Fibroblast of lung (primary cell): ENCODE measurements around the gene FZR1. TPM values are rescaled to one million over a fixed set of nuclear protein-coding genes. Genes with fewer than 3 reads are reported as not detected.

Experiments used
- DNase-seq, 2 donors: peaks; one replicate each; pipeline versions ENCODE4 v3.0.0 to v3.0.0-alpha.2; 2010; ENCODE audit warnings: low read depth in 2 of 2
- H2AFZ ChIP-seq: 2 replicates; pipeline ENCODE4 v1.5.1; 2012; ENCODE audit warnings: low read length, control low read depth, inconsistent platforms
- H3K27ac ChIP-seq: 2 replicates; pipeline ENCODE4 v1.5.1; 2011; ENCODE audit warnings: low read length, control low read depth; ENCODE audit not compliant: insufficient read depth
- H3K27me3 ChIP-seq: 2 replicates; pipeline ENCODE4 v1.5.1; 2011; ENCODE audit warnings: mild to moderate bottlenecking, low read length; ENCODE audit not compliant: control insufficient read depth, insufficient read depth
- H3K36me3 ChIP-seq: 2 replicates; pipeline ENCODE4 v1.5.1; 2011; ENCODE audit warnings: low read length; ENCODE audit not compliant: control insufficient read depth, insufficient read depth
- H3K4me1 ChIP-seq: 2 replicates; pipeline ENCODE4 v1.5.1; 2011; ENCODE audit warnings: low read length; ENCODE audit not compliant: control insufficient read depth, insufficient read depth; ENCODE audit errors: extremely low read depth
- H3K4me2 ChIP-seq: 2 replicates; pipeline ENCODE4 v1.5.1; 2011; ENCODE audit warnings: low read length, control low read depth; ENCODE audit not compliant: insufficient read depth; ENCODE audit errors: extremely low read depth
- H3K4me3 ChIP-seq, 4 experiments: fragments of 200-600 bp in 1 of 4; sonication (generic) in 1 of 4; replicated peaks in 1 of 4; 2 replicates each; pipeline ENCODE4 v1.5.1; 2011 to 2016; ENCODE audit warnings: low read length in 4 of 4, low read depth in 3 of 4, mild to moderate bottlenecking in 3 of 4, control low read depth in 2 of 4, inconsistent platforms in 1 of 4, mixed read lengths in 1 of 4; ENCODE audit not compliant: insufficient read depth in 1 of 4; ENCODE audit errors: control extremely low read depth in 1 of 4
- H3K79me2 ChIP-seq: 2 replicates; pipeline ENCODE4 v1.5.1; 2012; ENCODE audit warnings: mild to moderate bottlenecking, low read length, inconsistent platforms; ENCODE audit not compliant: control insufficient read depth, insufficient read depth
- H3K9ac ChIP-seq: 2 replicates; pipeline ENCODE4 v1.5.1; 2011; ENCODE audit warnings: mild to moderate bottlenecking, low read length, control low read depth; ENCODE audit not compliant: insufficient read depth
- H3K9me3 ChIP-seq: 2 replicates; pipeline ENCODE4 v1.5.1; 2012; ENCODE audit warnings: low read depth, low read length; ENCODE audit not compliant: control insufficient read depth, insufficient read depth
- H4K20me1 ChIP-seq: 2 replicates; pipeline ENCODE4 v1.5.1; 2011; ENCODE audit warnings: low read length; ENCODE audit not compliant: control insufficient read depth, insufficient read depth; ENCODE audit errors: extremely low read depth
- EZH2 ChIP-seq: IDR thresholded peaks from 2 replicates; pipeline ENCODE4 v1.5.1; 2012; ENCODE audit warnings: low read length, control low read depth, mild to moderate bottlenecking; ENCODE audit errors: missing control alignments
- polyA plus RNA-seq, 2 donors: library from polyadenylated mRNA; depleted of rRNA in 1 of 2; stranded (reverse) in 1 of 2; unstranded in 1 of 2; fragments of >200 nt; gene quantifications; 2 replicates each; pipeline ENCODE4 v1.2.1, GENCODE V29; 2011 to 2012; ENCODE audit warnings: missing spikeins in 1 of 2
- total RNA-seq: library from RNA; depleted of rRNA; stranded (reverse); fragments of >200 nt; gene quantifications from 2 replicates; pipeline ENCODE4 v1.2.1, GENCODE V29; 2014
- TF ChIP-seq, protein P1 (sequence below), 2 donors: IDR thresholded peaks in 1 of 2; conservative IDR thresholded peaks in 1 of 2; 1 replicate in 1 of 2; 2 replicates in 1 of 2; pipeline ENCODE4 v1.5.1; 2011 to 2012; ENCODE audit warnings: low read length in 2 of 2, control low read depth in 1 of 2, inconsistent platforms in 1 of 2, low read depth in 1 of 2, mild to moderate bottlenecking in 1 of 2

FZR1 gene
- total and polyA plus RNA-seq, 2 donors (not counting 1 experiment from before 2014, with no cell fraction given): 15.0 to 38.0 TPM

DNA sequence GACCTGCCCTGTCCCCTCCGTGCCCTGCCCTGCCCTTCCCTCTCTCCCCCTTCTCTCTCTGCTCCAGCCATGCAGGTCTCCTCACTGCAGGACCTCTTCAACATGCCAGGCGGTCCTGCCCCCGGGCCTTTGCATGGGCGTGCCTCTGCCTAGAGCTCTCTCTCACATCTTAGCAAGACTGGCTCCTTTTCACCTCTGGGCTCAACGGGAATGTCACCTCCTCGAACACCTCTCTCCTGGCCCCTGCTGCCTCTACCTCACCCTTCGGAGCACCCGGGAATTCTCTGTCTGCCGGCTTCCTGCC, 45.6 kb downstream of the FZR1 start:
- no peak overlapping the region for H3K27ac ChIP-seq
- DNase-seq: no peak
- TF ChIP-seq, protein P1, sequence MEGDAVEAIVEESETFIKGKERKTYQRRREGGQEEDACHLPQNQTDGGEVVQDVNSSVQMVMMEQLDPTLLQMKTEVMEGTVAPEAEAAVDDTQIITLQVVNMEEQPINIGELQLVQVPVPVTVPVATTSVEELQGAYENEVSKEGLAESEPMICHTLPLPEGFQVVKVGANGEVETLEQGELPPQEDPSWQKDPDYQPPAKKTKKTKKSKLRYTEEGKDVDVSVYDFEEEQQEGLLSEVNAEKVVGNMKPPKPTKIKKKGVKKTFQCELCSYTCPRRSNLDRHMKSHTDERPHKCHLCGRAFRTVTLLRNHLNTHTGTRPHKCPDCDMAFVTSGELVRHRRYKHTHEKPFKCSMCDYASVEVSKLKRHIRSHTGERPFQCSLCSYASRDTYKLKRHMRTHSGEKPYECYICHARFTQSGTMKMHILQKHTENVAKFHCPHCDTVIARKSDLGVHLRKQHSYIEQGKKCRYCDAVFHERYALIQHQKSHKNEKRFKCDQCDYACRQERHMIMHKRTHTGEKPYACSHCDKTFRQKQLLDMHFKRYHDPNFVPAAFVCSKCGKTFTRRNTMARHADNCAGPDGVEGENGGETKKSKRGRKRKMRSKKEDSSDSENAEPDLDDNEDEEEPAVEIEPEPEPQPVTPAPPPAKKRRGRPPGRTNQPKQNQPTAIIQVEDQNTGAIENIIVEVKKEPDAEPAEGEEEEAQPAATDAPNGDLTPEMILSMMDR (conservative IDR thresholded peaks at IDR 0.05 in 1 of 2, IDR thresholded peaks at IDR 0.05 in 1 of 2; ENCODE audit: low read depth in 1 of 2, low read length in 2 of 2): no peak
- TF ChIP-seq EZH2: no peak
- H3K4me1 ChIP-seq: peaks cover 7% of the 10 kb centered on the region
- no peaks in the 10 kb centered on the region for H3K9me3 ChIP-seq
- no peak overlapping the region for H3K9ac ChIP-seq
- H3K4me3 ChIP-seq: no peak overlapping the region
- H3K27me3 ChIP-seq: no peaks in the 10 kb centered on the region
- H3K4me2 ChIP-seq: no peak overlapping the region
- no peak overlapping the region for H2AFZ ChIP-seq
- no peaks in the 10 kb centered on the region for H4K20me1 ChIP-seq
- H3K79me2 ChIP-seq: peaks cover 15% of the 10 kb centered on the region
- H3K36me3 ChIP-seq: peaks cover 14% of the 10 kb centered on the region

DNA sequence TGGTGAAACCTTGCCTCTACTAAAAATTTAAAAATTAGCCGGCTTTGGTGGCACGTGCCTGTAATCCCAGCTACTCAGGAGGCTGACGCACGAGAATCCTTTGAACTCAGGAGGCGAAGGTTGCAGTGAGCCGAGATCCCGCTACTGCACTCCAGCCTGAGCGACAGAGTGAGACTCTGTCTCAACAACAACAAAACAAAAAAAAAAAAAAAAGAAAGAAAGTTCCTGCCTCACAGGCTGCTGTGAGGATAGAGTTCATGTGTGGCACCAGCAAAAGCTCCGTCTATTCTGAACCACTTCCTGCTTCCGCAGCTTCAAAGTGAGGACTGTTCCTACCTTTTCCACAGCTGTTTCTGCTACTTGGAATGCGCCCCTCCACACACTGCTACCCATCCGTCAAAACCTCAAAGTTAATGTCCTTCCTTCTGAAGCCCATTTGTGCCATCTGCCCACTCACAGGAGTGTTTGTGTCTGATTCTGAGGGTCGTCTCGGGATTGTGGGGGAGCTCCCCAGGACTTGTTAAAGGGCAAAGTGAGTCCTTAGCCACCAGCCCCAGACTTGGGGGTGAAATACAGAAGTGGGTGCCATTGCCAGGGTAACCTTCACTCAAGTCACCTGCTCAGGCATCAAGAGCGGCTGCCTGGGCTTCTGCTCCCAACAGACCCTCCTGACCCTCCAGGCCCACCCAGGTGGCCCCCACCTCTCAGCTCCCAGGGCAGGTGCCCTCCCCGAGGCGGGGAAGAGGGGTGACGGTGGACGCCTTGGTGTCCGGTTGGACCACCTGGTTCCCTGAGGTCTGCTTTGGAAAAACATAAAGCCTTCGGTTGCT, 48.4 kb downstream of the FZR1 start:
- Histone ChIP-seq H3K4me1 (peaks cover 7% of the 10 kb centered on the region), H3K4me3 (no peak overlapping the region), H3K79me2 (peaks cover 19% of the 10 kb centered on the region), H4K20me1 (no peaks in the 10 kb centered on the region), H3K36me3 (peaks cover 3% of the 10 kb centered on the region), H3K27ac (no peak overlapping the region), H3K9me3 (no peaks in the 10 kb centered on the region), H3K4me2 (no peak overlapping the region), H3K9ac (no peak overlapping the region), H3K27me3 (no peaks in the 10 kb centered on the region), H2AFZ (no peak overlapping the region)
- TF ChIP-seq, protein P1 (conservative IDR thresholded peaks at IDR 0.05 in 1 of 2, IDR thresholded peaks at IDR 0.05 in 1 of 2; ENCODE audit: low read depth in 1 of 2, low read length in 2 of 2): no peak
- TF ChIP-seq EZH2: no peak
- no peak for DNase-seq

DNA sequence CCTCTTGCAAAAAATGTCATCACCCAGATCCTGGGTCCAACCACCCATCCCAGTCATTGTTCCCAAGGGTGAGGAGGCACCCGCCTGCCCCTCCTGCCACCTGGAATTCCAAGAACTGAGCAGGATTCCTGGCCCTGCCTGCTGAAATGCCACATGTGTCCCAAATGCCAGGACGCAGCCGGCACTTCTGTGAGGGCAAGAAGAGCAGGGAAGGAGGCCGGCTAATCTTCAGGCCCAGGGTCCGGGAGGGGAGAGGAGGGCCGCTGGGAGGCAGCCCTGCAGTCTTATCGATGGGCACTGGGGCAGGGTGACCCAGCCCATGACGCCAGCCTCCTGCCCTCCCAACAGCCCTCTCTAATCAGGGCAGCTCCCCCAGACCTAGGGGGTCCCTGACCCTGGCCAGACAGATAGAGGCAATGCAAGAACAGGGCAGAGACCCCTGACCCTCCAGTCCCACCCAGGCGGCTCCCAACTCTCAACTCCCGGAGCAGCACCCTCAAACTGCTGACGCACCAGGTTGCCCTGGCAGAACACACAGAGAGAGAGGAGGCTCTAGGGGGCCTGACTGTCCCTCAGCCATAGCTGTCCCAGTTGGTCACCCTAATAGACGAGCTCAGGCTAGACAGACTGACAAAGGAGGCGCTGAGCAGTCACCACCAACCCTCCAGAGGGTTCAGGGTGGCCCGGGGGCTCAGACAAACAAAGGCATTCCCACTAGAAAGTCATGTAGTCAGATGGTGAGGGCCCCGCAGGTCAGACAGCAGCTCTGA, 49.7 kb downstream of the FZR1 start:
- H3K4me1 ChIP-seq: peaks cover 7% of the 10 kb centered on the region
- no peaks in the 10 kb centered on the region for H3K9me3 ChIP-seq
- DNase-seq: no peak
- no peaks in the 10 kb centered on the region for H4K20me1 ChIP-seq
- H3K27me3 ChIP-seq: no peaks in the 10 kb centered on the region
- peaks cover 3% of the 10 kb centered on the region for H3K36me3 ChIP-seq
- H3K79me2 ChIP-seq: peaks cover 19% of the 10 kb centered on the region
- peak overlapping the region; percentile 41 to 79 (median 66) for H3K4me3 ChIP-seq
- TF ChIP-seq EZH2: no peak
- TF ChIP-seq, protein P1 (conservative IDR thresholded peaks at IDR 0.05 in 1 of 2, IDR thresholded peaks at IDR 0.05 in 1 of 2; ENCODE audit: low read depth in 1 of 2, low read length in 2 of 2): no peak
- H3K27ac ChIP-seq: peak overlapping the region; percentile 8
- no peak overlapping the region for H2AFZ ChIP-seq
- H3K9ac ChIP-seq: peak overlapping the region; percentile 4
- peak overlapping the region; percentile 79 for H3K4me2 ChIP-seq
